ENCODE data around the gene LARP6.
"Not testable (repeated sequence)": the region's sequence is repeated elsewhere in the genome, so short reads cannot be mapped to it uniquely, and the experiment has no call there.

LARP6 gene

GRCh38 chr15:70831094-70831911 lies 22.7 kb downstream of the LARP6 start:
- no peak for DNase-seq (ENCODE audit: low read depth in 3 of 3, low spot score in 1 of 3)

DNA sequence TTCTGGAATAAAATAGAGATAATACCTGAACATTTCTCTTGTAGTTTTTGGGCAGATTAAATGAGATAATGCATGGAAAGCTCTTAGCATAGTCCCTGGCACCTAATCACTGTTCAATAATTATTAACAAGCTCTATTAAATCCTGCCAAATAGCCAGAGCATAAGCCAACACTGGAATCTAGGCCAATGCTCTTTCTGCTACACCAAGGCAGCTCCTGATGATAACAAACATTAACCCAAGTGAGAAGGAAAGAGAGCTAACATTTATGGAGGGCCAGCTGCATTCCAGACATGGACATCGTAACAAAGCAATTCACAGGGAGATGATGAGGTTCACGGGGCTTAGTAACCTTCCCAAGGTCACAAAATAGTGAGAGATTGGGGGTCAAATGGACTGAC lies 23.3 kb downstream of the LARP6 start:
- no peak for DNase-seq (ENCODE audit: low read depth in 3 of 3, low spot score in 1 of 3)

DNA sequence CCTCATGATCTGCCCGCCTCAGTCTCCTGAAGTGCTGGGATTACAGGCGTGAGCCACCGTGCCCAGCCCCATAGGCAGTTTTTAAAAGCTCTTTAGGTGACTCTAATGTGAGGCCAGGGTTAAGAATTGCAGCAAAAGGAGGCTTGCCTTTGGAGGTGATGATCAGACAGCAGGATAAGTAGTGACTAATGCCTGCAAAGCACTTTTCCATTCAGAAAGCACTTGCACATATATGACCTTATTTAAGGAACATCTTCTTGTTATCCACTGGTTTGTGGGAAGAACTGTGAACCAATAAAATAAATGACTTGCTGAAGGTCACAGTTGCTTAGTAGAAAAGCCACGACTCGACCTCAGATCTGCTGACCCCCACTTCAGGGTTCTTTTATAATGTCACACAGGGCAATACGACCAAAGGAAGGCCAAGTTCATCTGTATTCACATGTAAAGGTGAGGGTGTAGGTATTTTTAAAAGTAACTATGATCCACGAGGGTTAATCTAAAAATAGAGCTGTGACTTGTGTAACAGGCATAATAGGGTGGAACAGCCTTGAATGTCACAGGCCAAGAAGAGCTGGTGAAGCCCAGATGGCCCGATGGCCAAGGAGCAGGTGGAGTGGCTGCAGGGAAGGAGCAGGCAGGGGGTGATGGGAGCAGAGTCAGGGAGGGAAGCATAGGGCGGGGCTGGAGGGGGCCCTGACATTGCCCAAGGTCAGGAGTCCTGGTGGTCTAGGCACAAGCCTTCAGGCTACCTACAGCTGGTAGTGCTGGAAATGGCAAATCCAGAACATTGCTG lies 24.4 kb downstream of the LARP6 start:
- DNase-seq (ENCODE audit: low read depth in 3 of 3, low spot score in 1 of 3): no peak

- DNase-seq (ENCODE audit: low read depth in 3 of 3, low spot score in 1 of 3): no peak
These were observed 26.2 kb downstream of the LARP6 start for GRCh38 chr15:70827721-70828120.

GRCh38 chr15:70826634-70827033 lies 27.3 kb downstream of the LARP6 start:
- no peak for DNase-seq (ENCODE audit: low read depth in 3 of 3, low spot score in 1 of 3)

GRCh38 chr15:70825841-70826240 lies 28.1 kb downstream of the LARP6 start:
- DNase-seq (ENCODE audit: low read depth in 3 of 3, low spot score in 1 of 3): no peak

DNA sequence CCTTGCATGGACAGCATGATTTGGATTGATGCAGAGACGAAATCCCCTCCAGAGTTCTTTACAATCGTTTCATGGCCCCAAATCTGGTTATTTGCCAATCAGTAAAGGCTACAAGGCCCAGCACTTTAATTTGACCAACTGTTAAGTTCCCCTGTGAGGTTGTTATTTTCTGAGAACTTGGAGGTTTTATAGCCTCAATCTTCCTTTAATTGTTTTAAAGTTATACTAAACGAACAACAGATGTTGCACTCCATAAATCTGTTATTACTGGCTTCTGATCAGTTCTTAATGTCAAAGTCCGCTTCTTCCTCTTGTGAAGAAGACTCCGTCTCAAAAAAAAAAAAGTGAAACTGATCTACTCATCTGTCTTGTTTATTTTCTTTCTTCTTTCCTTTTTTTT lies 30.8 kb downstream of the LARP6 start:
- no peak for DNase-seq (ENCODE audit: low read depth in 3 of 3, low spot score in 1 of 3)

GRCh38 chr15:70820214-70820613 lies 33.7 kb downstream of the LARP6 start:
- DNase-seq (ENCODE audit: low read depth in 3 of 3, low spot score in 1 of 3): no peak

DNA sequence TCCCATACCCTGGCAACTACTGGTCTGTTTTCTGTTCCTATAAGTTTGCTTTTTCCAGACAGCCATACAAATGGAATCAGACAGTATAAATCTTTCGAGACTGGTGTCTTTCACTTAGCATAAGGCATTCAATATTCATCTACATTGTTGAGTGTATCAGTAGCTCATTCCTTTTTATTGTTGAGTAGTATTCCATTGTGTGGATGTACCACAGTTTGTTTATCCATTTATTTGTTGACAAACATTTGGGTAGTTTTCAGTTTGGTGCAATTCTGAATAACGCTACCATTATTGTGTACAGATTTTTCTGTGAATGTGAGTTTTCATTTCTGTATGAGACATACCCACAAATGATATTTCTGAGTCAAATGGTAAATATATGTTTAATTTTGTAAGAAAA lies 35.4 kb downstream of the LARP6 start:
- DNase-seq (ENCODE audit: low read depth in 3 of 3, low spot score in 1 of 3): no peak

GRCh38 chr15:70817266-70817665 lies 36.7 kb downstream of the LARP6 start:
- DNase-seq (ENCODE audit: low read depth in 3 of 3, low spot score in 1 of 3): no peak

DNA sequence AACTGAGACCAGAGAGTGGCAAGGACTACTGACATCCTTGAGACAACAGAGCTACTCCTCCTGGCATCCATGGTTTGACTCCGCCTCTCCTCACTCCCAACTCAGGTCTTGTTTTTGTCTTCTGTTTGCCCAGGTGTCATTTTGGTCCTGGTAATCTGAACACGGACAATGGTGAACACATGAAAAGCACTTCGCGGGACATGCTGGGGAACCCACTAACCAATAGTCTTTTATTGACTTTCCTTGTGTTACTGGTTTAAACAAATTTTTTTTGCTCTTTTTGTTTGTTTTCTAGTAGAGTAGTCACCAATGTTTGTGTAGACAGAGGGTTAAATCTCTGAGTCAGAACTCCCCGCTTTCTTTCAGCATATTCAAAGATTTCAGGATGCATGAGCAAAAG lies 38.4 kb downstream of the LARP6 start:
- no peak for DNase-seq (ENCODE audit: low read depth in 3 of 3, low spot score in 1 of 3)

- not testable (repeated sequence) for DNase-seq (ENCODE audit: low read depth in 3 of 3, low spot score in 1 of 3)
These were observed 38.9 kb downstream of the LARP6 start for GRCh38 chr15:70815011-70815410.

DNA sequence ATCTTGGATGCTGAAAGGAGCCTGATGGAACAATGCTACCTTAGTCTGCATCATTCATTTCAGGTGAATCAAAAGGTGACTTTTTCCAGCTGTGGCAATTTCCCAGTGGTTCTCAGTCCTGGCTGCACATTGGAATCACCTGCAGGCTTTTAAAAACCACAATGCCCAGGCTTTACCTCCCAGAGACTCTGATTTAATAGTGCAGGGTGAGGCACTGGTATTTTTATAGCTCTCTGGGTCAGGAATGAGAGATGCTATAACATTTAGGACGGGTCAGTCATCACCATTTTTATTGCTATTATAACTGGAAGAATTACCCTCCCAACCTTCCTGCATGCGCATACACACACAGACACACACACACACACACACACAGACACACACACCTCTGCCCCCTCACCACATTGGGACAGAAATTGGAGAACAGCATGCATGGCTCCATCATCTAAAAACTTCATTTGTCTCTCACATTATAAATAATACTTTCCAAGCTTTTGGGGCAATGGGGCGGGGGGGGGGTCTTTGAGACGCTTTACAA lies 41.1 kb downstream of the LARP6 start:
- DNase-seq (ENCODE audit: low read depth in 3 of 3, low spot score in 1 of 3): no peak

DNA sequence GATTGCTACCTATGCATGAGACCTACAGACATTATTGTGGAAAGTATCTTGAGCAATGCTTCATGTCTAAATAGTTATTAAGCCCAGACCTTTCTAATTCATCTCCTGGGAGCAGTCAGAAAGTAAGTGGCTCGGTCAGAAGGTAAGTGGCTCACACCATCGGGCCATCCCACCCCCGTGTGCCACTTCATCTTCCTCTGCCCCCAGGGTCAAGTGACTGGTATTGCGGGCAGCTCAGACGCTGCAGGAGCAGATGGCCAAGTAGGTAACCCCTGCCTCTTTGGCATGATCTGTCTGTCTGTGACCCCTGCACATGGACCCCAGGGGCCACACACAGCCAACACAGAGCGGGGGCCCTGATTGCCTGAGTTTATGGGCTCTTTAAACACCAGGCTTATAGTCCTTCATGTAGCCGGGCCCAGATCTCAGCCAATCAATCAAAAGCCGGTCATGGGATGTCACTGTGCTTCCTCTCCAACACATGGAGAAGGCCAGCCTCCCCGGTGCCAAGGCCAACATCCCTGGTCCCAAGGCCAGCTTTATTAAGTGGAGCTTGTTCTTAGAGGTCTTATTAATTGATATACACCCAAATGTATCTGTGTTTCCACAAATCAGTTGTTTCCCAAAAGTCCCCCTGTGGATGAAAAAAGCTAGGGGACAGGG lies 42.9 kb downstream of the LARP6 start:
- no peak for DNase-seq (ENCODE audit: low read depth in 3 of 3, low spot score in 1 of 3)

DNA sequence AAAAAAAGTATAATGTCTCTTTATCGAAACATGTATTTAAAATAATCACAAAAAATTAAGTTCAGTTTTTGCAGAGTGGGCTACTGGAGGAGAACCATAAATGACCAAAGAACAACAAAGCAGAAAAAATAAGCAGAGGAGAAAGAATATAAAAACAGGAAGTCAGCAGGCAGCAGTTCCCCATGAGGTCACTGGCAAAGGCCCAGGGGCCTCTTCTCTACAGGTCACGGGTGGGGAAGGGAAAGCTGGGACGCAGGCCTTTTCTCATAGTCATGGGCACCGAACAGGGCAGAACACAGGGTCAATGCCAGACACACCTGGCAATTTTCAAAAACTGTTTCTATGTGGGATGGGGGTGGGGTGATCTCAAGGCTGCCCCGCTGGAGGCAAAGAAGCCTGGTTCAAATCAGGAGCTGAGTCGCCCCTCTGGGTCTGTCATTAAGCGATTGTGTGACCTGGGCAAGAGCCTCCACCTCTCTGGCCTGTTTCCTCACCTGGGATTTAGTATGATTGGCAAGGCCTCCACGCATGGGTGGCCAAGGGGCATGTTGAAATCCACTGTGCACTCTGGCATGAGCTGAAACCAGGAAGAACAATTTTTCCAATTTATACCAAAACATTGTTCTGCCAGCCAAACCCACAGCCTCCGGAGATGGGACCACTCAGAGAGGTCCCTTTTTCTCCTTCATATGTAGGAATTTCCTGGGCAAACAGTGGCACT lies 46.8 kb downstream of the LARP6 start:
- DNase-seq (ENCODE audit: low read depth in 3 of 3, low spot score in 1 of 3): no peak

GRCh38 chr15:70804388-70804787 lies 49.6 kb downstream of the LARP6 start:
- DNase-seq (ENCODE audit: low read depth in 3 of 3, low spot score in 1 of 3): not testable (repeated sequence)

DNA sequence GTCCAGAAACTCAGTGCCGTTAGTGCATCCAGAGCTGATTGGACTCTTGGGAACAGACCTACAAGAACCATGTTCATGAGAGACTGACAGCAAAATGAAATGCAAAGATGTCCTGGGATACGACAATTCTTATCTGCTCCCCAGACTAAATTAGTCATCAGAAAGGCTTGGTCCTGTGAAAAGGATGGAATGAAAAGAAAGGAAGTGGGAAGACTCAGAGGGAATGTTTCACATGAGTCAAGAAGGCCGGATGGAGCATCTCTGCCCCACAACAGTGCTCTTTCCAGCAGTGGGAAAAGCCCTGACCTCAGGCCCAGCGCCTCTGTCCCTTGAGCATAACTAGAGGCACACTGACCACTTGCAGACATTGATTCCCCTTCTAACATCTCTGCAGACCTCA lies 51.3 kb downstream of the LARP6 start:
- DNase-seq (ENCODE audit: low read depth in 3 of 3, low spot score in 1 of 3): no peak

DNA sequence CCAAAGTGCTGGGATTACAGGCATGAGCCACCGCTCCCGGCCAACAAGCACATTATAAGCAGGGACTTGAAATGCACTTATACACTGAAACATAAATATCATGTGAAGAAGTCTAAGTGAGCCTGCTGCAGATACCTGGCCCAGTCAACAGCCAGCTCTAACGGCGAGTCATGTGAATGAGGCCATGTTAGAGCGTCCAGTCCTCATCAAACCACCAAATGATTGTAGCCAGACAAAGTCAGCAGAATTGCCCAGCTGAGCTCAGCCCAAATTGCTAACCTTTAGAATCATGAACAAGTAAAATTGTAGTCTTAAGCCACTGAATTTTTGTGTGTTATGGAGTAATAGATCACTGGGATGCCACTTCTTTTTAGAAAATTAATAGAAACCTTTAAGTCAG lies 52.8 kb downstream of the LARP6 start:
- no peak for DNase-seq (ENCODE audit: low read depth in 3 of 3, low spot score in 1 of 3)

GRCh38 chr15:70799667-70800450 lies 54.1 kb downstream of the LARP6 start:
- DNase-seq (ENCODE audit: low read depth in 3 of 3, low spot score in 1 of 3): no peak

- no peak for DNase-seq (ENCODE audit: low read depth in 3 of 3, low spot score in 1 of 3)
These were observed 56.5 kb downstream of the LARP6 start for GRCh38 chr15:70797464-70797863.

All from stimulated activated CD4-positive, alpha-beta T cell treated with anti-CD3 and anti-CD28 coated beads, TNF-alpha, amount 100 ng/mL, for 1 hour (primary cell).